K562 (cell line): ENCODE measurements around the gene ITGA6. TPM values are rescaled to one million over a fixed set of nuclear protein-coding genes. Genes with fewer than 3 reads are reported as not detected.

Experiments
- PHF20 ChIP-seq: fragments of 450-650 bp; IDR thresholded peaks from 2 replicates; pipeline ENCODE4 v1.6.1; 2018; ENCODE audit not compliant: partially characterized antibody
- ZNF780A ChIP-seq: fragments of 250-450 bp; sonication (Bioruptor Pico); IDR thresholded peaks from 2 replicates; pipeline ENCODE4 v1.5.0; 2021; ENCODE audit warnings: mild to moderate bottlenecking
- polyA plus RNA-seq, 8 experiments: library from polyadenylated mRNA; depleted of rRNA in 4 of 8; stranded (reverse) in 5 of 8; unstranded in 3 of 8; fragments of >200 nt; fragmentation: Nextera tagmentation in 2 of 8; fragmentation: Illumina TruSeq in 1 of 8; extraction: Ambion mirVana in 2 of 8; extraction: Trizol in 1 of 8; gene quantifications; 2 replicates each; pipeline versions ENCODE4 v1.2.1 to v1.2.3, GENCODE V29; 2011 to 2014; ENCODE audit warnings: inconsistent platforms in 1 of 8, missing spikeins in 1 of 8
- total RNA-seq, 7 experiments: library from RNA; depleted of rRNA in 6 of 7; stranded (reverse); fragments of >200 nt in 6 of 7; fragmentation: Illumina TruSeq in 2 of 7; extraction: Trizol in 2 of 7; gene quantifications; 2 replicates each; pipeline versions ENCODE4 v1.2.1 to v1.2.3, GENCODE V29; 2011 to 2021; ENCODE audit warnings: low replicate concordance in 1 of 7
- TF ChIP-seq, protein P1 (sequence below): fragments of 450-650 bp; IDR thresholded peaks from 2 replicates; pipeline ENCODE4 v1.6.1; 2016; ENCODE audit warnings: mild to moderate bottlenecking, moderate library complexity

The ITGA6 gene
- total and polyA plus RNA-seq, 9 of the 15 experiments (the other 6 are each of a cell fraction or from before 2014, with no cell fraction given): 0.01 to 0.29 (median 0.05) TPM; not detected in 5

DNA sequence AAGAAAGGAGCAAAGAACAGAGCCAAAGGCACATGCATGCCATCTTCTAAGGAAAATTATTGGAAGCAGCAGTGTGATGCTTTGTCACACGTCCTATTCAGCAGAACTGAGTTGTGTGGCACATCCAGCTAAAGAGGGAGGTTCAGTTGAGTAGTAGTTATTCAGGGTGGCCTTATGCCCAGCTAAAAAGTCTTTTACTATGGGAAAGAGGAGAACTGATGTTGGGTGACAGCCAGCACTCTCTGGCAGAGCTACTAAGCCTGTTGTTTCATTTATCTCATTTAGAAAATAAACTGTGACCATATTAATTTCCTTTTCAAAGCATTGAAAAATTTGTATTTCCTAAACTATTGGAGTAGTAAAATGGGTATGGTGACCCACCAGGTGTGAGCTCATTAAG, 18.5 kb downstream of the ITGA6 start (continued):
- TF ChIP-seq, protein P1, sequence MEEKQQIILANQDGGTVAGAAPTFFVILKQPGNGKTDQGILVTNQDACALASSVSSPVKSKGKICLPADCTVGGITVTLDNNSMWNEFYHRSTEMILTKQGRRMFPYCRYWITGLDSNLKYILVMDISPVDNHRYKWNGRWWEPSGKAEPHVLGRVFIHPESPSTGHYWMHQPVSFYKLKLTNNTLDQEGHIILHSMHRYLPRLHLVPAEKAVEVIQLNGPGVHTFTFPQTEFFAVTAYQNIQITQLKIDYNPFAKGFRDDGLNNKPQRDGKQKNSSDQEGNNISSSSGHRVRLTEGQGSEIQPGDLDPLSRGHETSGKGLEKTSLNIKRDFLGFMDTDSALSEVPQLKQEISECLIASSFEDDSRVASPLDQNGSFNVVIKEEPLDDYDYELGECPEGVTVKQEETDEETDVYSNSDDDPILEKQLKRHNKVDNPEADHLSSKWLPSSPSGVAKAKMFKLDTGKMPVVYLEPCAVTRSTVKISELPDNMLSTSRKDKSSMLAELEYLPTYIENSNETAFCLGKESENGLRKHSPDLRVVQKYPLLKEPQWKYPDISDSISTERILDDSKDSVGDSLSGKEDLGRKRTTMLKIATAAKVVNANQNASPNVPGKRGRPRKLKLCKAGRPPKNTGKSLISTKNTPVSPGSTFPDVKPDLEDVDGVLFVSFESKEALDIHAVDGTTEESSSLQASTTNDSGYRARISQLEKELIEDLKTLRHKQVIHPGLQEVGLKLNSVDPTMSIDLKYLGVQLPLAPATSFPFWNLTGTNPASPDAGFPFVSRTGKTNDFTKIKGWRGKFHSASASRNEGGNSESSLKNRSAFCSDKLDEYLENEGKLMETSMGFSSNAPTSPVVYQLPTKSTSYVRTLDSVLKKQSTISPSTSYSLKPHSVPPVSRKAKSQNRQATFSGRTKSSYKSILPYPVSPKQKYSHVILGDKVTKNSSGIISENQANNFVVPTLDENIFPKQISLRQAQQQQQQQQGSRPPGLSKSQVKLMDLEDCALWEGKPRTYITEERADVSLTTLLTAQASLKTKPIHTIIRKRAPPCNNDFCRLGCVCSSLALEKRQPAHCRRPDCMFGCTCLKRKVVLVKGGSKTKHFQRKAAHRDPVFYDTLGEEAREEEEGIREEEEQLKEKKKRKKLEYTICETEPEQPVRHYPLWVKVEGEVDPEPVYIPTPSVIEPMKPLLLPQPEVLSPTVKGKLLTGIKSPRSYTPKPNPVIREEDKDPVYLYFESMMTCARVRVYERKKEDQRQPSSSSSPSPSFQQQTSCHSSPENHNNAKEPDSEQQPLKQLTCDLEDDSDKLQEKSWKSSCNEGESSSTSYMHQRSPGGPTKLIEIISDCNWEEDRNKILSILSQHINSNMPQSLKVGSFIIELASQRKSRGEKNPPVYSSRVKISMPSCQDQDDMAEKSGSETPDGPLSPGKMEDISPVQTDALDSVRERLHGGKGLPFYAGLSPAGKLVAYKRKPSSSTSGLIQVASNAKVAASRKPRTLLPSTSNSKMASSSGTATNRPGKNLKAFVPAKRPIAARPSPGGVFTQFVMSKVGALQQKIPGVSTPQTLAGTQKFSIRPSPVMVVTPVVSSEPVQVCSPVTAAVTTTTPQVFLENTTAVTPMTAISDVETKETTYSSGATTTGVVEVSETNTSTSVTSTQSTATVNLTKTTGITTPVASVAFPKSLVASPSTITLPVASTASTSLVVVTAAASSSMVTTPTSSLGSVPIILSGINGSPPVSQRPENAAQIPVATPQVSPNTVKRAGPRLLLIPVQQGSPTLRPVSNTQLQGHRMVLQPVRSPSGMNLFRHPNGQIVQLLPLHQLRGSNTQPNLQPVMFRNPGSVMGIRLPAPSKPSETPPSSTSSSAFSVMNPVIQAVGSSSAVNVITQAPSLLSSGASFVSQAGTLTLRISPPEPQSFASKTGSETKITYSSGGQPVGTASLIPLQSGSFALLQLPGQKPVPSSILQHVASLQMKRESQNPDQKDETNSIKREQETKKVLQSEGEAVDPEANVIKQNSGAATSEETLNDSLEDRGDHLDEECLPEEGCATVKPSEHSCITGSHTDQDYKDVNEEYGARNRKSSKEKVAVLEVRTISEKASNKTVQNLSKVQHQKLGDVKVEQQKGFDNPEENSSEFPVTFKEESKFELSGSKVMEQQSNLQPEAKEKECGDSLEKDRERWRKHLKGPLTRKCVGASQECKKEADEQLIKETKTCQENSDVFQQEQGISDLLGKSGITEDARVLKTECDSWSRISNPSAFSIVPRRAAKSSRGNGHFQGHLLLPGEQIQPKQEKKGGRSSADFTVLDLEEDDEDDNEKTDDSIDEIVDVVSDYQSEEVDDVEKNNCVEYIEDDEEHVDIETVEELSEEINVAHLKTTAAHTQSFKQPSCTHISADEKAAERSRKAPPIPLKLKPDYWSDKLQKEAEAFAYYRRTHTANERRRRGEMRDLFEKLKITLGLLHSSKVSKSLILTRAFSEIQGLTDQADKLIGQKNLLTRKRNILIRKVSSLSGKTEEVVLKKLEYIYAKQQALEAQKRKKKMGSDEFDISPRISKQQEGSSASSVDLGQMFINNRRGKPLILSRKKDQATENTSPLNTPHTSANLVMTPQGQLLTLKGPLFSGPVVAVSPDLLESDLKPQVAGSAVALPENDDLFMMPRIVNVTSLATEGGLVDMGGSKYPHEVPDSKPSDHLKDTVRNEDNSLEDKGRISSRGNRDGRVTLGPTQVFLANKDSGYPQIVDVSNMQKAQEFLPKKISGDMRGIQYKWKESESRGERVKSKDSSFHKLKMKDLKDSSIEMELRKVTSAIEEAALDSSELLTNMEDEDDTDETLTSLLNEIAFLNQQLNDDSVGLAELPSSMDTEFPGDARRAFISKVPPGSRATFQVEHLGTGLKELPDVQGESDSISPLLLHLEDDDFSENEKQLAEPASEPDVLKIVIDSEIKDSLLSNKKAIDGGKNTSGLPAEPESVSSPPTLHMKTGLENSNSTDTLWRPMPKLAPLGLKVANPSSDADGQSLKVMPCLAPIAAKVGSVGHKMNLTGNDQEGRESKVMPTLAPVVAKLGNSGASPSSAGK: no peak
- TF ChIP-seq PHF20 (no peak), ZNF780A (CRISPR knock-in tag) (no peak)
- TF ChIP-seq, all 486 proteins: peak for 0
